ENCODE data around the gene DENND4C. TPM values are rescaled to one million over a fixed set of nuclear protein-coding genes. Genes with fewer than 3 reads are reported as not detected.

DENND4C gene
- total RNA-seq, 2 experiments from 2014 or later, result 18.8 to 28.6 TPM

Other genes starting within 250 kb of the DENND4C start
- not detected in 2 replicates for gene SAXO1, start 197.5 kb upstream of the DENND4C start, total RNA-seq (2014; rRNA removed; shearing (Covaris generic))
- gene SAXO1, start 197.5 kb upstream of the DENND4C start, total RNA-seq (2022), result 0.63 TPM in 1 of 2 replicates, not detected in the other
- 16.4 and 25.9 TPM in 2 replicates for gene RRAGA, start 181.3 kb upstream of the DENND4C start, total RNA-seq (2014; rRNA removed; shearing (Covaris generic))
- 40.8 and 43.0 TPM in 2 replicates for gene RRAGA, start 181.3 kb upstream of the DENND4C start, total RNA-seq (2022)
- gene HAUS6, start 127.8 kb upstream of the DENND4C start, total RNA-seq (2014; rRNA removed; shearing (Covaris generic)), result 25.7 and 32.8 TPM in 2 replicates
- 31.5 and 34.8 TPM in 2 replicates for gene HAUS6, start 127.8 kb upstream of the DENND4C start, total RNA-seq (2022)
- gene PLIN2, start 103.2 kb upstream of the DENND4C start, total RNA-seq (2014; rRNA removed; shearing (Covaris generic)), result 6.2 and 7.8 TPM in 2 replicates
- gene PLIN2, start 103.2 kb upstream of the DENND4C start, total RNA-seq (2022), result 6.6 and 7.4 TPM in 2 replicates
- gene RPS6, start 149.5 kb downstream of the DENND4C start, total RNA-seq (2014; rRNA removed; shearing (Covaris generic)), result 3,539 and 4,609 TPM in 2 replicates
- gene RPS6, start 149.5 kb downstream of the DENND4C start, total RNA-seq (2022), result 3,837 and 3,887 TPM in 2 replicates
- gene ACER2, start 178.3 kb downstream of the DENND4C start, total RNA-seq (2014; rRNA removed; shearing (Covaris generic)), result 1.4 and 1.6 TPM in 2 replicates
- 1.8 and 2.7 TPM in 2 replicates for gene ACER2, start 178.3 kb downstream of the DENND4C start, total RNA-seq (2022)